T-helper 2 cell treated with Interferon-gamma antibody and Interleukin-4, amounts not matched to agents 100 ng/mL and 5 ng/mL, for 36 hours (primary cell): ENCODE data around the gene NCLN. TPM values are rescaled to one million over a fixed set of nuclear protein-coding genes. Genes with fewer than 3 reads are reported as not detected.

Source experiments
- intact Hi-C: fragments of 100-400 bp; cut with micrococcal nuclease; formaldehyde crosslinking; loops from one replicate; pipeline ENCODE4 v1.15.1; 2023
- total RNA-seq: library from RNA; stranded (reverse); gene quantifications from 2 replicates; pipeline ENCODE4 v1.2.3, GENCODE V29; 2022

The NCLN gene
- total RNA-seq, 1 donor from 2014 or later = 61.0 TPM

DNA sequence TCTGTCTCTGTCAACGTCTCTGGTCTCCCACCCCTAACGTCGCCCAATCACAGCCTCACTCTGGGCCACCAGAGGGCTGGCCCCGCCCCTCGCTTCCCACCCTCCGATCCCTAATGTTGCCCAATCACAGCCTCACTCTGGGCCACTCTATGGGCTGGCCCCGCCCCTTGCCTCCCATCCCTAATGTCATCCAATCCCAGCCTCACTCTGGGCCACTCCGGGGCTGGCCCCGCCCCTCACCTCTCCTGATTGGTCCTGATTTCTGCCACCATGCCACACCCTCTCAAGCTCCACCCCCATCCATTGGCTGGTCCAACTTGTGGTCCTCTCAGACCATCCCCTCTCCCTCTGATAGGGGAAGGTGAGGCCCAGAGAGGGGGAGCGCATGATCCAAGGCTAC is 63.7 kb downstream of the NCLN start:
- intact Hi-C loops = no loop called here

DNA sequence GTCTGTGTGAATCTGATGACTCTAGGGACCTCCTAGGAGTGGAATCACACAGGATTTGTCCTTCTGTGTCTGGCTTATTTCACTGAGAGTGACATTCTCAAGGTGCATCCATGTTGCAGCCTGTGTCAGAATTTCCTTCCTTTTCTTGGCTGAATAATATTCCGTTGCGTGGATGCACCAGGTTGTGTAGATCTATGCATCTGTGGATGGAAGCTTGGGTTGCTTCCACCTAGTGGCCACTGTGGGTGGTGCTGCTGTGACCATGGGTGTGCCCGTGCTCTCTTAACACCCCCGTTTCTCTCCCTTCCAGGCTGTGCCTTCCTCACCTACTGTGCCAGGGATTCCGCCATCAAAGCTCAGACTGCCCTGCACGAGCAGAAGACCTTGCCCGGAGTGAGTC is 64.9 kb downstream of the NCLN start:
- intact Hi-C loops = no loop called here

DNA sequence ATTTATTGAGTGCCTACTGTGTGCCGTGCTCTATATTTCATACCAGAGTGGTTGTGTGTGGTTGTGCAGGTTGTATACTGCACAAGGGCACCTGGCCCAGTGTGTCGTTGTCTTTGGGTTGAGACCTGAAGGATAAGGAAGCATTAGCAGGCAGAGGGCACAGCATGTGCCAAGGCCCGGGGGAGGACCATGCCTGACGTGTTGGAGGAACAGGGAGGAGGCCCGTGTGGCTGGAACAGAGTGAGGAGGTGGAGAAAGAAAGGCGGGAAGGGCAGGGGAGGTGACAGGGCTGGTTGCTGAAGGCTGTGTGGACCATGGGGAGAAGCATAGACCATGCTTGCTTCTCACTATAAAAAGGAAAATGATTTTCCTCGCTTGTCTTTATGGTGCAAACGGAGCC is 65.5 kb downstream of the NCLN start:
- intact Hi-C loops = no loop called here

DNA sequence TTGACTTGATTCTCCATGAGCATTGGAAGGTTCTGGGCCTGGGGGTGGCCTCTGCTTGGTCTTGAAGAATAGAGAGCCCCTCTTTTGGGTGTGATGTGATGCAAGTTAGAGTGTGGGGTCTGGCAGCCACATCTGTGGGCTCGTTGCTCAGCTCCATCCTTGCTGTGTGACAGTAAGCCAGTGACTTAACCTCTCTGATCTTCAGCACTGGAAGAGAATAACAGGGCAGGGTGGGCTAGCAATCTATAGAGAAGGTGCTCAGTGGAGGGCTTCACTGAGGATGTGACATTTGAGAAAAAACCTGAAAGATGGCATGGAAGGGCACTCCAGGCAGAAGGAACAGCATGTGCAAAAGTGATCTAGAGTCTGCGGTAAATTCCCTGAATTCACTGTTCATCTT is 66.9 kb downstream of the NCLN start:
- intact Hi-C loops = no loop called here

DNA sequence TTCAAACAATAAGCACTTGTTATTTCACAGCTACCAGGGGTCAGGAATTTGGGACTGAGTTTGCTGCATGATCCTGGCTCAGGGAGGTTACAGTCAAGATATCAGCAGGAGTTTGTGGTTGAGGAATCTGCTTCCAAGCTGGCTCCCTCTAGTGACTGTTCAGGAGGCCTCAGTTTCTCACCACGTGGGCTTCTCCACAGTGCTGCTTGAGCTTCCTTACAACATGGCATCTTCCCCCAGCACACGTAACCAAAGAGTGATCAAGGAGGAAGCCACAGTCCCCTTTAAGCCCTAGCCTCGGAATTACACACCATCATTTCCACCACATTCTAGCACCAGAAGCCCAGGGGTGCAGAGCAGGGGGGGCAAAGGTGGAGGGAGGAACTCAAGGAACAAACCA is 67.5 kb downstream of the NCLN start:
- intact Hi-C loops = no loop called here

DNA sequence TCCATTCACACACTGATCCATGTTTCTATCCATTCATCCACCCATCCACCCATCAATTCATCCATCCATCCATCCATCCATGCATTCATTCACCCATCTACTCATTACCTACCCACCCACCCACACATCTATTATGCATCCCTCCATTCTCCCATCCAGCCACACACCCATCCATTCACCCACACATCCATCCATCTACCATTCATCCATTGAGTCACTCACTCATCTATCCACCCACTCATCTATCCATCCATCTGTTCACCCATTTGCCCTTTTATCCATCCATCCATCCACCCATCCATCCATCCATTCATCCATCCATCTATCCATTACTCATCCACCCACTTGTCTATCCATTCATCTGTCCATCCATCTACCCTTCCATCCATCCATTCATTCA is 68.8 kb downstream of the NCLN start:
- intact Hi-C loops = no loop called here

DNA sequence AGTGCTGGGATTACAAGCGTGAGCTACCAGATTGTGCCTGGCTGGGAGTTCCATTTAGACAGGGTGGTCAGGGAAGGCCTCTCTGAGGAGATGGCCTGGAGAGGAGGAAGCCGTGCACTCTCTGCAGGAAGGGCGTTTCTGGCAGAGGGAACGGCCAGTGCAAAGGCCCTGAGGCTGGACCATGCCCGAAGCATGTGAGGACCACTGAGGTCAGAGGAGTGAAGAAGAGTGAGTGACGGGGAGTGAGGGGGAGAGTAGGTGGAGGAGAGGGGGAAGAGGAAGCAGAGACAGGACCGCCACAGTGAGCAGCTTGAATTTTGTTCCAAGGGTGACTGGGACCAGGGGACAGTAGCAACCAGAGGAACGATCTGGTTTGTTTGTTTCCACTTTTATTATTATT is 71.3 kb downstream of the NCLN start:
- intact Hi-C loops = no loop called here

Other genes starting within 250 kb of the NCLN start
- 4.2 and 4.3 TPM in 2 replicates for gene ZNF77, start 241.0 kb upstream of the NCLN start, total RNA-seq
- 1.0 and 1.9 TPM in 2 replicates for gene TLE6, start 208.4 kb upstream of the NCLN start, total RNA-seq
- 1.1 and 1.9 TPM in 2 replicates for gene TLE2, start 156.7 kb upstream of the NCLN start, total RNA-seq
- 730 and 731 TPM in 2 replicates for gene TLE5, start 123.4 kb upstream of the NCLN start, total RNA-seq
- gene GNA11, start 91.6 kb upstream of the NCLN start, total RNA-seq = 1.6 and 2.3 TPM in 2 replicates
- 83.0 and 83.6 TPM in 2 replicates for gene GNA15, start 49.9 kb upstream of the NCLN start, total RNA-seq
- gene S1PR4, start 7.2 kb upstream of the NCLN start, total RNA-seq = 230 and 236 TPM in 2 replicates
- 0.09 and 0.41 TPM in 2 replicates for gene CELF5, start 38.7 kb downstream of the NCLN start, total RNA-seq
- gene NFIC, start 180.7 kb downstream of the NCLN start, total RNA-seq = 11.5 and 11.9 TPM in 2 replicates